Measurements from ENCODE around the gene CRYGS. TPM values are rescaled to one million over a fixed set of nuclear protein-coding genes. Genes with fewer than 3 reads are reported as not detected.

CRYGS gene
- total and polyA plus RNA-seq, 9 of the 15 experiments (the other 6 are each of a cell fraction or from before 2014, with no cell fraction given), result 1.5 to 3.8 (median 2.0) TPM

- intact Hi-C loops (cut with micrococcal nuclease), result loop anchor here (1.0 to 10.0 kb wide), 3 partner anchors 21 to 236 kb away; no protein-coding TSS in a partner anchor
- CTCF ChIA-PET (ENCODE audit: low intra/inter-chr PET ratio), result interaction anchor here (1.1 to 1.4 kb wide), 2 partner anchors 29 to 233 kb away, joined by 3 to 12 read pairs; no protein-coding TSS in a partner anchor
- no peak for FAIRE-seq
- TF ChIP-seq CTBP1 (IDR thresholded peaks at IDR 0.05; ENCODE audit: borderline replicate concordance) (0 out of 2 replicates have a peak, but pooled peaks have one; percentile 22), PCBP1 (IDR thresholded peaks at IDR 0.05; ENCODE audit: low read depth, low read length, poor library complexity, severe bottlenecking) (no peak), CBFA2T3 (IDR thresholded peaks at IDR 0.05) (peak; percentile 53), ARID1B (IDR thresholded peaks at IDR 0.05) (peak; percentile 63), SMARCA4 (IDR thresholded peaks at IDR 0.05) (peak; percentile 61; the same call in 1 of the 2 replicates), JUND (IDR thresholded peaks at IDR 0.05; ENCODE audit: borderline replicate concordance, low read depth, low read length) (peak; percentile 72; the same call in 1 of the 2 replicates), JUND (tag; IDR thresholded peaks at IDR 0.05; ENCODE audit: borderline replicate concordance, low read depth, low read length) (peak; percentile 62; the same call in 2 of the 3 replicates), CBFA2T2 (conservative IDR thresholded peaks at IDR 0.05) (peak; percentile 14; the same call in 1 of the 2 replicates), FOSL1 (tag; conservative IDR thresholded peaks at IDR 0.05) (peak; percentile 69), HDAC1 (IDR thresholded peaks at IDR 0.05) (no peak), DPF2 (IDR thresholded peaks at IDR 0.05) (peak; percentile 67), CCNT2 (IDR thresholded peaks at IDR 0.05; ENCODE audit: borderline replicate concordance, extremely low read depth, insufficient read length, low read depth, low read length) (peak; percentile 18), SMARCE1 (IDR thresholded peaks at IDR 0.05) (0 out of 2 replicates have a peak, but pooled peaks have one; percentile 36), PRDM10 (IDR thresholded peaks at IDR 0.05; ENCODE audit: partially characterized antibody) (no peak), TEAD2 (tag; IDR thresholded peaks at IDR 0.05) (no peak), MIER1 (IDR thresholded peaks at IDR 0.05; ENCODE audit: low read depth) (no peak), TCF3 (CRISPR knock-in tag; IDR thresholded peaks at IDR 0.05) (peak; percentile 57), ZNF444 (CRISPR knock-in tag; IDR thresholded peaks at IDR 0.05) (no peak), ATF3 (IDR thresholded peaks at IDR 0.05) (peak; percentile 73), ATF3 (CRISPR knock-in tag; conservative IDR thresholded peaks at IDR 0.05) (no peak), ZEB2 (IDR thresholded peaks at IDR 0.05) (peak; percentile 39; the same call in 1 of the 2 replicates)
Measured at GRCh38 chr3:186588632-186589031, 44.5 kb upstream of the CRYGS start.

More at GRCh38 chr3:186588632-186589031, 44.5 kb upstream of the CRYGS start:
- H4K20me1 ChIP-seq (replicated peaks; ENCODE audit: control insufficient read depth, insufficient read depth, low read length), result no peaks in the 10 kb centered on the region
- H3K9ac ChIP-seq (ENCODE audit: insufficient read depth in 1 of 2, low read depth in 2 of 2, low read length in 2 of 2), result no peak overlapping the region; a peak in 1 of 4 replicates
- no peaks in the 10 kb centered on the region for H3K79me2 ChIP-seq (ENCODE audit: control insufficient read depth, insufficient read depth, low read length)
- no peaks in the 10 kb centered on the region for H3K9me3 ChIP-seq (replicated peaks; ENCODE audit: control insufficient read depth, insufficient read depth, low read depth, low read length)
- in situ Hi-C loops (cut with MboI), result no loop called here
- no peaks in the 10 kb centered on the region for H3K9me1 ChIP-seq (ENCODE audit: control insufficient read depth, insufficient read depth, low read length)
- no TSS peak for BruUV-seq (replicated peaks)
- H3K27ac ChIP-seq (ENCODE audit: extremely low read depth, low read depth, low read length), result no peak overlapping the region
- DNase-seq (ENCODE audit: extremely low read depth in 1 of 4, low spot score in 3 of 4) (peak in 3 of 4 experiments; percentile 17 to 45 (median 38)), ATAC-seq (peak; percentile 32; the same call in 2 of the 3 replicates)
- no peak overlapping the region for H2AFZ ChIP-seq (ENCODE audit: low read depth, low read length)
- WGBS (ENCODE audit: insufficient coverage, low coverage, missing lambda C conversion rate), result 0% methylated on average over 2 of the region's 2 CpGs
- no peaks in the 10 kb centered on the region for H3K27me3 ChIP-seq (ENCODE audit: control insufficient read depth in 2 of 2, insufficient read depth in 2 of 2, low read length in 2 of 2)
- POLR2A ChIA-PET, result interaction anchor here (0.6 to 3.8 kb wide), 6 partner anchors 8 to 197 kb away, joined by 3 to 23 read pairs (median 4); partner anchors contain the start of gene EIF4A2
- peaks cover 0 to 26% of the 10 kb centered on the region in 2 experiments; a peak in 3 of 5 replicates for H3K4me1 ChIP-seq (replicated peaks in 1 of 2; ENCODE audit: control insufficient read depth in 2 of 2, insufficient read depth in 2 of 2, low read length in 2 of 2)
- H3K4me3 ChIP-seq, result no peak overlapping the region
- no peak overlapping the region for H3K4me2 ChIP-seq (ENCODE audit: insufficient read depth, low read length)
- peaks cover 26% of the 10 kb centered on the region for H3K36me3 ChIP-seq (ENCODE audit: control insufficient read depth, insufficient read depth, low read length)
